ENCODE measurements around the gene SSBP3. TPM values are rescaled to one million over a fixed set of nuclear protein-coding genes. Genes with fewer than 3 reads are reported as not detected.

The SSBP3 gene
- total RNA-seq, 2 donors from 2014 or later, result 7.9 to 23.1 TPM

DNA sequence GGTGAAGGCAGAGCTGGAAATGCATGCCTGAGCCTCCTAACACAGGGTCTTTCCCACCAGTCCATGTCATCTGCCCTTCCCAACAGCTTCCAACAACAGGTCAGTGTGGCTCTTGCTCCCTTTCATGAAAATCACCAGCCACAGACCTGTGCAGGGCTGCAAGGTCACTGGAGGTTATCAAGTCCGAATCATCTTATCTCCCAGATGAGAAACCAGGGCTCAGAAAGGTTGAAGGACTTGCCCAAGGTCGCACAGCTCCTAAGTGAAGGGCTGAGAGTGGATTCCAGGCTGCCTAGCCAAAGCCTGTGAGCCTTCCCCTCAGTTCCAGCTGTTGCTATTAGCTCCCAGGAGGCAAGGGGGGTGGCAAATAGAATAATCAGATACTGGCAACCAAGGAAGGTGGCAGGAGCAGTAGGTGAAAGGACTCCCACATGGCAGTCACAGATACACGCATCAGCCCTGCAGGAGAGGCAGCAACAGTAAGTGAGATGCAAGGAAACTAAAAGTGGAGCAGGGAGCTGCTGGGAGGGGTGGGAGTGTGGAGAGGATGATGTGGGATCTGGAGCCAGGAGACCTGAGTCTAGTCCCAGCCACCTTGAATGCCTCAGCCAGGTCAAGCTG lies 74.2 kb downstream of the SSBP3 start:
- H3K4me1 ChIP-seq, result peaks cover 54% of the 10 kb centered on the region
- WGBS, 2 donors, result 25 to 34% methylated on average over 3 of the region's 3 CpGs
- H3K27ac ChIP-seq, result peak overlapping the region in 1 of 4 donors; percentile 7

DNA sequence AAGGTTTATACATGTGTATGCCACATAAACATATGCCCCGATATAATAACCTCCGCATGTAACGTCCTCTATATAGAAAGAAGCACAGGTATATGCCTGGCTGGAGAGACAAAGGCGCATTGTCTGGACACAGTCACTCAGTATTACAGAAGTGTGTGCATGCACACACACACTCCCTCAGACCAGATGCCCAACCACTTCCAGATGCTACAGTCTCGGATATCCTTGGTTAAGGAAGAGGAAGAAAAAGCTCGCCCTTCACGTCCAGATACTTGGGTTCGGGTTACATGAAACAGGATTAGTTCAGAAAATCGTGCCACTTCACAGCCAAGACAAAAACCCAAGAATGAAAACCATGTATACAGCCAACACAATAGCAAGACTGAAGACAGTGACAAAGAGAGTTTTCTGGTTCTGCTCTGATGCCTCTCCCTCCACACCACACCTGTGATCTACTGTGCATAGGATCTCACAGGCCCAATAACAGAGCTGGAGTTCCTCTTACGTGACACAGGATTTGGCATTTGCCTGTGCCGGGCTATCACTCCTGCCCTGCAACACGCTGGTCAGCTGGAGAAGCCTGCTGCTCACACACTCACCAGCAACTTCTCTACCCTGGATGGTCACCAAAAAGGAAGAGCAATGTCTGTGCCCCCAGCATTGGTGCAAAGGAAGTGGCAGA lies 75.0 kb downstream of the SSBP3 start:
- no peaks in the 10 kb centered on the region for H3K36me3 ChIP-seq (replicated peaks in 1 of 2; ENCODE audit: insufficient read depth in 1 of 2, low read depth in 2 of 2)
- intact Hi-C loops (cut with DNase I), result no loop called here
- H3K4me3 ChIP-seq, result no peak overlapping the region
- H3K9me3 ChIP-seq, result no peaks in the 10 kb centered on the region
- ATAC-seq, result no peak
- WGBS, 2 donors, result 68 to 88% methylated on average over 9 to 12 of the region's 12 CpGs
- H3K27me3 ChIP-seq, result no peaks in the 10 kb centered on the region
- no peak for TF ChIP-seq POLR2A (IDR thresholded peaks at IDR 0.05)
- TF ChIP-seq, protein P1, sequence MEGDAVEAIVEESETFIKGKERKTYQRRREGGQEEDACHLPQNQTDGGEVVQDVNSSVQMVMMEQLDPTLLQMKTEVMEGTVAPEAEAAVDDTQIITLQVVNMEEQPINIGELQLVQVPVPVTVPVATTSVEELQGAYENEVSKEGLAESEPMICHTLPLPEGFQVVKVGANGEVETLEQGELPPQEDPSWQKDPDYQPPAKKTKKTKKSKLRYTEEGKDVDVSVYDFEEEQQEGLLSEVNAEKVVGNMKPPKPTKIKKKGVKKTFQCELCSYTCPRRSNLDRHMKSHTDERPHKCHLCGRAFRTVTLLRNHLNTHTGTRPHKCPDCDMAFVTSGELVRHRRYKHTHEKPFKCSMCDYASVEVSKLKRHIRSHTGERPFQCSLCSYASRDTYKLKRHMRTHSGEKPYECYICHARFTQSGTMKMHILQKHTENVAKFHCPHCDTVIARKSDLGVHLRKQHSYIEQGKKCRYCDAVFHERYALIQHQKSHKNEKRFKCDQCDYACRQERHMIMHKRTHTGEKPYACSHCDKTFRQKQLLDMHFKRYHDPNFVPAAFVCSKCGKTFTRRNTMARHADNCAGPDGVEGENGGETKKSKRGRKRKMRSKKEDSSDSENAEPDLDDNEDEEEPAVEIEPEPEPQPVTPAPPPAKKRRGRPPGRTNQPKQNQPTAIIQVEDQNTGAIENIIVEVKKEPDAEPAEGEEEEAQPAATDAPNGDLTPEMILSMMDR (IDR thresholded peaks at IDR 0.05), result no peak
- no peak for DNase-seq
- peaks cover 54% of the 10 kb centered on the region for H3K4me1 ChIP-seq
- H3K27ac ChIP-seq, result no peak overlapping the region

More for the DNA sequence above, 74.2 kb downstream of the SSBP3 start:
- peak; percentile 30 for ATAC-seq
- Histone ChIP-seq H3K36me3 (replicated peaks in 1 of 2; ENCODE audit: insufficient read depth in 1 of 2, low read depth in 2 of 2) (no peaks in the 10 kb centered on the region), H3K4me3 (no peak overlapping the region), H3K27me3 (no peaks in the 10 kb centered on the region), H3K9me3 (no peaks in the 10 kb centered on the region)
- TF ChIP-seq POLR2A (IDR thresholded peaks at IDR 0.05), result no peak
- TF ChIP-seq, protein P1 (IDR thresholded peaks at IDR 0.05), result no peak
- peak; percentile 41 to 75 (median 62) for DNase-seq
- intact Hi-C loops (cut with DNase I), result no loop called here

DNA sequence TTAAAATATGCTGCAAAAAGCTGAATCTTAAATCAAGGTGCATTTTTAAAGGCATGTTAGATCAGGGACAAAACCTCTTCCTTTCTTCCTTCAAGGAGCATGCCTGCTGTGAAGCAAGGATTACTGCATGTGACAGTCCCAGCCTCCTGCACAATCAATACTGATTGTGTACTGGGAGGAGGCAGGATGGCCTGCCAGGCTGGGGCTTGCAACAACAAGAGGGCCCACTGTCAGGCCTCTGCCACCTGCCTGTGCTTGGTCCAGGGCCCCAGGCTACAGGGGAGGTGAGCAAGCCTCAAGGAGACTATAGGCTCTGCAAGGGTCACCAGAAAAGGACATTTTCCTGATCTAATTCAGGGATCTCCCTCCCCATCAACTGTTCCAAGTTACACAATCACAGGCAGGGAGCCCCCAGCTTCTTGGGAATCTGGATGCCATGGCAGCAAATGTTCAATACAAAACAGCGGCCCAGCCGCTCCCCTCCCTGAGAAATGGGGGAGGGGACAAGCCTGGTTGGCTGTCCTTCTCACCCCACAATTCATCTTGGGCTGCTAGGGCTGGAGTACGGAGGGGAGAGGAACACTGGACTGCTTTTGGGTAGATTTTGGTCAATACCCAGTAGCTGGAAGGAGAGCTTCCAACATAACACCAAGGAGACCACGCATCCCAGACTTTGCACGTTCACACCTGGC lies 76.7 kb downstream of the SSBP3 start:
- no peak for DNase-seq
- Histone ChIP-seq H3K4me3 (no peak overlapping the region), H3K27me3 (no peaks in the 10 kb centered on the region), H3K4me1 (peaks cover 47% of the 10 kb centered on the region), H3K36me3 (replicated peaks in 1 of 2; ENCODE audit: insufficient read depth in 1 of 2, low read depth in 2 of 2) (no peaks in the 10 kb centered on the region), H3K9me3 (no peaks in the 10 kb centered on the region), H3K27ac (no peak overlapping the region)
- no peak for ATAC-seq
- no peak for TF ChIP-seq POLR2A (IDR thresholded peaks at IDR 0.05)
- TF ChIP-seq, protein P1 (IDR thresholded peaks at IDR 0.05), result no peak
- 77 to 88% methylated on average over 4 to 5 of the region's 5 CpGs for WGBS, 2 donors
- intact Hi-C loops (cut with DNase I), result no loop called here

DNA sequence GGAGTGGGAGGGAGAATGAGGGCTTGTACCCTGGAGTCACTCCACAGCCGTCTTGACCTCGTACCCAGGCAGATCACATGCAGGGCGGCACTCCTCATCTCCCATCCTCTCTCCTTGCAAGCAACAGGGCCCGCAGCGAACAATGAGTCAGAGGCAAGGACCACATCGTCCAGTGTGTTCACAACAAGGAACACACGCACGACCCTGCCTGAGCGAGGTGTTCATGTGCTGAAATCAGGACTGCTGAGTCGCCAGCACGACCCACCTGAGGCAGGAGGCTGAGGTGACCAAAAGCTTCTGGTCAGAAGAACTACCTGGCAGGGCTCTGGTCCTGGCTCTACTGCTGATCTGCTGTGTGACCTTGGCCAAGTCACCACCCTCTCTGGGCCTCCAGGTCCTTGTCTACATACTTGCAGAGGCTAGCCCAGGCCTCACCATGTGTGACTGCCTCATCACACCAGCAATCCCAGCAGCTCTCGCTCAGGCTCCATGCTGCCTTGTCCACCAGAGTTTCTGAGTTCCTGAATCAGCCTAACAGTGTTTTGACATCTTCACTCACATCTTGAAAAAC lies 78.0 kb downstream of the SSBP3 start:
- peaks cover 49% of the 10 kb centered on the region for H3K4me1 ChIP-seq
- H3K9me3 ChIP-seq, result no peaks in the 10 kb centered on the region
- no peak overlapping the region for H3K4me3 ChIP-seq
- no peak for TF ChIP-seq POLR2A (IDR thresholded peaks at IDR 0.05)
- TF ChIP-seq, protein P1 (IDR thresholded peaks at IDR 0.05), result no peak
- DNase-seq (no peak), ATAC-seq (no peak)
- H3K27ac ChIP-seq, result no peak overlapping the region
- H3K36me3 ChIP-seq (replicated peaks in 1 of 2; ENCODE audit: insufficient read depth in 1 of 2, low read depth in 2 of 2), result no peaks in the 10 kb centered on the region
- H3K27me3 ChIP-seq, result no peaks in the 10 kb centered on the region
- intact Hi-C loops (cut with DNase I), result no loop called here
- 90 to 100% methylated on average over 3 to 12 of the region's 12 CpGs for whole genome bisulfite sequencing, 2 donors

Measured in body of pancreas (tissue), 4 donors.